HG02884 (cell line): ENCODE measurements around the gene CD164L2.

Experiments
- ATAC-seq: cut with Tn5 transposase; IDR thresholded peaks from one replicate; pipeline ENCODE4 v1.9.1; 2021; ENCODE audit warnings: mild to moderate bottlenecking, moderate library complexity; ENCODE audit not compliant: unreplicated experiment

CD164L2 gene

DNA sequence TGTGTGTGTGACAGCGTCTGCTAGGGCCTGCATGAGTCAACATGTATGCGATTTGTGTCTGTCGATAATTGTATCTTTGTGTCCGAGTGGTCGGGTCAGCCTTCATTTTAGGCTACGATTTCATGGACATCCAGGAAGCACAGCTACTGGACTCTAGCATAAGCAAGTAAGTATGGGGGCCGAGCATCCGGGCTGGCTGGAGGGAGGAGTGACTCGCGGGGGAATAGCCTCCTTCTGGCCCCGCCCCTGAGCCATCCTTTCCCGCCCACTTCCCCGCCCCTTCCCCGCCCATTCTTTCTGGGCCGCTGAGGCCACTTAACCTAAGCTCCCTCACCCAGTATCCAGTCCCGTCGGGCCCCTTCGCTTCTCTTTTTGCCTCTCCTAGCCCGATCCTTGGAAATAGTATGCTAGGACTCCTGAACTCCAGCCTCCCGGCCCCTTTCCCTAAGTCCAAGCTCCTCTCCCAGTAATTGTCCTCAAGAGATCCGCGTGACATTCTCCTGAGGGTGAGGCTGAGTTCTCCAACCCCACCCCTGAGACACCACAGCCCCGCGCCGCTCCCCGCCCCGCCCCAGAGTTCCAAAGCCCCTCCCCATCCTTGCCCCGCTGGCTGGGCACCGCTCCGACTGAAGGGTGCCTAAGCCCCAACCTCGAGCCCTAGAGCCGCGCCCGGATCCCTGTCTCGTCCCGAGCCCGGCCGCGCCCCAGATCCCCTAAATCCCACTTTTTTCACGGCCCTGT is 17.6 kb downstream of the CD164L2 start:
- no peak for ATAC-seq

GRCh38 chr1:27364696-27365371 is 18.3 kb downstream of the CD164L2 start:
- ATAC-seq, result no peak

- ATAC-seq, result no peak
Measured at GRCh38 chr1:27363766-27364695, 19.1 kb downstream of the CD164L2 start.

DNA sequence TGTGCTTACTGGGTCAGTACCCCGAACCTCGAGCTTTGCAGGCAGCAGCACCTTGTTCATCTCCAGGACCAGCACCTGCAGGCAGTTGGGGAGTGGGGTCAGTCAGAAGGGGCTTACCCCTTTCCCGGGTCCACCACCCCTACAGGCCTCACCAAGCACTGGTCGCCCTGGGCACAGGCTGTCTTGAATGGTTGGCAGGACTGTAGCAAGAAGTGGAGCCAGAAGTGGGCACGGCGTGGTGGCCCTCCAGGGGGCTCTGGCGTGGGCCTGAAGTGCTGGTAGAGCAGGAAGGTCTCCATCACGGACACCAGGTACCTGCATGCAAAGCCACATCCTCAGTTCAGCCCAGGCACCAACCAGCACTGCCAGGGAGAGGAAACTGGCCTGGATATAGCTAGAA is 21.6 kb downstream of the CD164L2 start:
- no peak for ATAC-seq

DNA sequence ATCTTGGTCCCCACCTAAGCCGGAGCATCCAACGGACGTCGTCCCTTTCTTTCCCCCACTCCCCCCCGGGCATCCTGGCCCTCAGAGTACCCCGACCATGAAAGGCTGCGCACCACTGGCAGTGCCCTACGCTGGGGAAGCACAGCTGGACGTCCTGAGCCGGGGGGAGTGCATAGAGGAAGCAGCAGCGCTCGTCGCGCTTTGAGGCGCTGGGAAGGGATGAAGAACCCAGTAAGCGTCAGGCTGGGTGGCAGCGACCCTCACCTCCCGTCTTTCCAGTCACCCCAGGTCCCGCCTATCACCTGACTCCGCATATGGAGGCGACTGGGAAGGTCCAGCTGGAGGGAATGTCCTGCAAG is 22.1 kb downstream of the CD164L2 start:
- ATAC-seq, result no peak

GRCh38 chr1:27360159-27361043 is 22.7 kb downstream of the CD164L2 start:
- no peak for ATAC-seq

- no peak for ATAC-seq
Measured at GRCh38 chr1:27359822-27360158, 23.3 kb downstream of the CD164L2 start.

DNA sequence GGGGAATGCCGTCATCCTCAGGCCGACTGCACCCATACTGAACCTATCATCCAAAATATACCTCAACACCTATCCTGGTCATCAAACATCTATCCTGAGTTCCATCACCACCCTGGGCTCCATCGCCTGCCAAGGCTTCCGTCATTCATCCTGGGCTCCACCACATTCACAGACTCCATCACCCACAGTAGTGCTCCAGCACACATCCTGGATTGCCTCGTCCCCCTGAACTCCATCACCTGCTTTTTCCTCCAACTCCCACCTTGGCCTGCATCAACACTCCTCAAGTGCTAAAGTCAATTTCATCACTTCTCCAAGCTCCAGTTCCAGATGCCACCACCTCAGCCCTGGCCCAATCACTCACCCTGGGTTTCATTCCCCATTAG is 24.2 kb downstream of the CD164L2 start:
- no peak for ATAC-seq

DNA sequence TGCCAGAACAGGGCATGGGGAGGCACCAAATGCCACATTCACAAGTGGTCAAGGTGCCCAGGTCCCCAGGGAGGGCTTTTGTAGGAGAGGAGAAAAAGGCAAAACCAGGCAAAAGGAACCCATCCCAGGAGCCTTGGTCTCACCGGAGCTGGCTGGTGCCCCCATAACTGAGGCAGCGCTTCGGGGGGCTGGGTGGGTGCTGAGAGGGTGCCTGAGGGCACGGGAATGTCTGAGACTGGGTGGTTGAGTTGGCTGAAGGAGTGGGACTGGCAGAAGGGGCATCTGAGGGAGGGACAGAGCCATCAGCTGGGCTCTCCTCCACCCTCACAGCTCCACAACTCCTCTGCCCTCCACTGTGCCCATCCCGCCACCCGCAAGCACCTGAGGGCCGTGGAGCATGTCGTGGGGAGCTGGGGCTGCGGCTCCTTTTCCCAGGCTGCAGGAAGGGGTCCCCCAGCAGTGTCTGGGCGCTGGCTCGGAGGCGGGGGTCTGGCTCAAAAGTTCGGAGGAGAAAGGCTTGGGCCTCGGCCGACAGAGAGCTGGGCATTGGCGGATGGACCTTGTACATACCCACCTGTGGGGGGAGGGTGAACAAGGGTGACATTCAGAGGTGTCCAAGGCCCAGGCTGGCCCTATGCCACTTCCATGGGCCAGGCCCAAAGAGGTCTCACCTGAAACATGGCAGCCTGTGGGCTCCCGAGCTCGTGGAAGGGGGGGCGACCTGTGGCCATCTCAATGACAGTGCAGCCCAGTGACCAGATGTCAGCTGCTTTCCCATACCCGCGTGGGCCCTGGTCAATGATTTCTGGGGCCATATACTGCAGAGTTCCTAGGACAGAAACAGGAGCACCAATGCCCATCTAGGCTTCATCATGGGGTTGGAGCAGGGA is 24.9 kb downstream of the CD164L2 start:
- no peak for ATAC-seq

GRCh38 chr1:27357281-27358037 is 25.7 kb downstream of the CD164L2 start:
- no peak for ATAC-seq

GRCh38 chr1:27356619-27357280 is 26.4 kb downstream of the CD164L2 start:
- ATAC-seq, result no peak

DNA sequence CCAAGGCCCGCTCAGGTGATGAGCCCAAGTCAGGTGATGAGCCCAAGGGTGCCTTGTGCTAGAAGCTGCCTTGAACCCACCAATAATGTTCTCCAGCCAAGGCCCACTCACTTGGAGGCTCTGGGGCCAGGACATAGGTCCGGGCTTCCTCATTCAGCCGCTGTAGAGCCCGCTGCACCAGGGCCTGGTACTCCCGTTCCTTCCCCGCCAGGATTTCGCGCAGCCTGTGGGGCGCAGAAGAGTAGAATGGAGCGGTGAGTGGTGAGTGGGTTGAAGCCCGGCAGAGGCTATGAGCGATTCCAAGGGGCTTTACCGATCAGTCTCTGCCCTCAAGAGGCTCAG is 26.9 kb downstream of the CD164L2 start:
- ATAC-seq, result no peak

GRCh38 chr1:27355683-27356082 is 27.4 kb downstream of the CD164L2 start:
- ATAC-seq, result no peak

GRCh38 chr1:27353629-27354028 is 29.5 kb downstream of the CD164L2 start:
- ATAC-seq, result no peak

- ATAC-seq, result no peak
Measured at GRCh38 chr1:27353166-27353565, 30.0 kb downstream of the CD164L2 start.

GRCh38 chr1:27351541-27352107 is 31.5 kb downstream of the CD164L2 start:
- ATAC-seq, result no peak

GRCh38 chr1:27350663-27351540 is 32.2 kb downstream of the CD164L2 start:
- no peak for ATAC-seq
